Skin epidermis (tissue), 12 donors: ENCODE data around the gene ATF6.

ENCODE experiments used
- H3K27ac ChIP-seq, 21 experiments: fragments of 200-600 bp; sonication (generic) in 11 of 21; one replicate each; pipeline ENCODE4 v1.5.0; 2020; ENCODE audit warnings: mild to moderate bottlenecking in 3 of 21, inconsistent platforms in 2 of 21, moderate library complexity in 2 of 21
- H3K4me3 ChIP-seq, 7 experiments: fragments of 200-600 bp; sonication (generic) in 2 of 7; one replicate each; pipeline ENCODE4 v1.5.0; 2020; ENCODE audit warnings: inconsistent platforms in 2 of 7, mild to moderate bottlenecking in 2 of 7, moderate library complexity in 1 of 7

Gene ATF6

GRCh38 chr1:161981735-161982506, 215.8 kb downstream of the ATF6 start:
- Histone ChIP-seq H3K4me3 (no peak overlapping the region), H3K27ac (peak overlapping the region in 1 of 21 experiments; percentile 51)

DNA sequence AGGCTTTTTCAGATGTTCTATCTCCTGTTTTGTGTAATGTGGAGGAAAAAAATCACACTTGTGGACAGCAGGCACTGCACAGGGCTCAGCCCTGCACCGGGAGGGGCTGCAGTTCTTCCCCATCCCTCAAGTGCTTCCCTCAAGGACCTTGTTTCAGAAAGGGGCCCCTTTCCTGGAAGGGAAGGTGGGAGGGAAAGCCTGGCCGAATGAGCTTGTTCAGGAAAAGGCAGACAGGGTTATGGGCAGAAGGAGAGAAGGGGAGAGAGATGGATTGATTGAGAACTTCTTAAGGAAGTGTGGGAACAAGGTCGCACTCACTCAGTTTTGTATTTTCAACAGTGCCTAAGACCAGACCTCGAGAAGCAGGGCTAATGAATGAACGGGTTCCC, 216.4 kb downstream of the ATF6 start:
- no peak overlapping the region for H3K27ac ChIP-seq
- H3K4me3 ChIP-seq: no peak overlapping the region

DNA sequence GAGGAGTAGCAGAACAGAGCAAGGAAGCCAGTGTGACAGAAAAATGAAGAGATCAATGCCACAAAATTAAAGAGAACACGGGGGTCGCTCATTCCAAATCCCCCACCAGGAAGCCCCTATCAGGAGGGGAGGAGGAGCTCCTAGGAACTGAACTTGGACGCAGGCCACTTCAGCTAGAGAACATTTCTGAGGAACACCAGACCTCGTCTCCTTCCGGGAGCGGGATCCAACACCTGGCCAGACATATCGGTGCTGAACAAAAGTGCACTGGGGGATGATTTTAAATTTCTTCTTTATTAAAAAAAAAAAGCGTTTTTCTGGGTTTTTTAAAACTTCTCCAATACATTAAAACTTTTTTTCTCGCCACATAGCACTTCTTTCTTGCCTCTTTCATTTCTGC, 216.8 kb downstream of the ATF6 start:
- H3K4me3 ChIP-seq: no peak overlapping the region

DNA sequence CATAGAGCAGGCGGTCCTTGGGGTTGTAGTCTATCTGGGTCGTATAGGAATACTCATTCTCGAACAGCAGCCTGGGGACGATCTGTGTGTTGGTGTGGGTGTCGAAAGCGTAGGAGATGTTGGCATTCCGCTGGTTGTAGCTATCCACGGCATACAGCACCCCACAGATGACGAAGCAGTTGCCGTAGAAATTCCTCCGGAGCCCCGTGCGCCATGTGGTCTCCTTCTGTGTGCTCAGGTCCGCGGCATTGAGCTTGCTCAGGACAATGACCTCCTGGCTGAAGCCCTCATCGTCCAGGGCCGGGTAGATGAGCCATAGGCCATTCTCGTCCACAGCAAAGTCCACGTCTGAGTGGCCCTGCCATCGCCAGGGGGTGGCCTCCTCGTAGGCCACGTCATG, 217.6 kb downstream of the ATF6 start:
- Histone ChIP-seq H3K4me3 (no peak overlapping the region), H3K27ac (no peak overlapping the region)

More for the DNA sequence above, 216.8 kb downstream of the ATF6 start:
- no peak overlapping the region for H3K27ac ChIP-seq

- Histone ChIP-seq H3K27ac (no peak overlapping the region), H3K4me3 (no peak overlapping the region)
These were observed 219.2 kb downstream of the ATF6 start for GRCh38 chr1:161985301-161985822.

DNA sequence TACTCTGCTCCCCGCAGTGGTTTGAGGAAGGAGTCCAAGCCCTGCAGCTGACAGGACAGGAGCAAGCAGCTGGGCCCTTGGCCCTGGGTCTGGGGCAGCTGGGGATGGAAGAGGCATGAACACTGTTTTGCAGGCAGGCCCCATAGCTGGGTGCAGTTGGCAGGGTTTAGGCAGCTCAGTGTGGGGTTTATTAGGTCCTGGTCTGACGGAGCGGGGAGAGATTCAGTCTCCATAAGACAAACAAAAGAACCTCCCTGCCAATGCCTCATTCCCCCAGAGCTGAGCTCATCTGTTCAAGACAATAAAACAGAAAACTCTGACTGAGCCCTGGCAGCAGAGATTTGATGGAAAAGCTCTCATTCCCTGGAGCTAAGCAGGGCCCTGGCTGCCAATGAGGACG, 220.2 kb downstream of the ATF6 start:
- H3K27ac ChIP-seq: peak overlapping the region in 2 of 21 experiments; percentile 14 to 53
- no peak overlapping the region for H3K4me3 ChIP-seq

DNA sequence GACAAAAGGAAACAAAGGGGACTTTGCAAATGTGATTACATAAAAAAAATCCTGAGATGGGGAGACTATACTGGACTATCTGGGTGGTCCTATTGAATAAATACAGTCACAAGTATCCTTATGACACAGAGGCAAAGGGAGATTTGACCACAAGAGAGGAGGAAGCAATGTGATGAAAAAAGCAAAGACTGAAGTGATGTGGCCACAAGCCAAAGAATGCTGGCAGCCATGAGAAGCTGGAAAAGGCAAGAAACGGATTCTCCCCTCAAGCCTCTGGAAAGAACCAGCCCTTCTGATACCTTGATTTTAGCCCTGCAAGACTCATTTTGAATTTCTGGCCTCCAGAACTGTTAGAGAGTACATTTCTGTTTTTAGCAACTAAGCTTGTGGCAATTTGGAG, 221.2 kb downstream of the ATF6 start:
- peak overlapping the region in 1 of 21 experiments; percentile 16 for H3K27ac ChIP-seq

GRCh38 chr1:161987872-161988271, 221.8 kb downstream of the ATF6 start:
- H3K4me3 ChIP-seq: no peak overlapping the region
- peak overlapping the region in 2 of 21 experiments; percentile 16 to 29 for H3K27ac ChIP-seq

More for the DNA sequence above, 221.2 kb downstream of the ATF6 start:
- H3K4me3 ChIP-seq: no peak overlapping the region

DNA sequence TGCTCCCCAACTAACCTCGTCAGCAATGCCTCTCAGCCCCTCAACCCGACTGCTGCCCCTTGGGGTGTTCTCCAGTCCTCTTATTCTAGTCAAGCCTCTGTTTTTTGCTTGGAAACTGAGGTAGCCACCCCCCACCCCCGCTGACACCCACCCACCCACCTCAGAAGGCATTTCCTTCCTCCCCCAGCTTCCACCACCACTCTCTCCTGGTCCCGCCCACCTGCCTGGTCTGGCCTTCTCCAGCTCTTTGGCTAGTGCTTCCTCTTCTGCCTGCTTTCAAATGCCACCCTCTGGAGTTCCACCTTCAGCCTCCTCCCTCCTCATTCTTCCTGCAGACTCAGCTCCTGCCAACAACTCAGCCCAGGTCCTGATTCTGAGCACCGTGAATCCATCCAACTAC, 222.3 kb downstream of the ATF6 start:
- Histone ChIP-seq H3K27ac (peak overlapping the region in 1 of 21 experiments; percentile 16), H3K4me3 (no peak overlapping the region)

DNA sequence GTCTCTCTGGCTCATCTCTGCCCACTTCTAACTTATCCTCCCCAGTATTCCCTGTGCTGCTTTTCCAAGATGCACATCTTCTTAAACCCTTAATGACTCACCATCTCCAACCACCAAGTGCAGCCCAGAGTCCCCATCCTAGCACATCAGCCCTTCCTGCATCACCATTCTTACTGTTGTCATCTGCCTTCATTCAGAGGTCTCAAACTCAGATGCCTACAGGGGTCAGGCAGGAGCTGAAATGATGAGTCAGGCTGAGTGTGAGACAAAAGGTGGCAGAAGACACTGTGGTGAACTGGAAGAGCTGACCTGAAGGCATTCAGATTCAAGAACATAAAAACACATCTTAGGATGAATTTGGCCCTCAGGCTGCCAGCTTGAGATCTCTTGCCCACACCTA, 223.0 kb downstream of the ATF6 start:
- H3K4me3 ChIP-seq: no peak overlapping the region
- peak overlapping the region in 3 of 21 experiments; percentile 1 to 43 (median 19) for H3K27ac ChIP-seq

DNA sequence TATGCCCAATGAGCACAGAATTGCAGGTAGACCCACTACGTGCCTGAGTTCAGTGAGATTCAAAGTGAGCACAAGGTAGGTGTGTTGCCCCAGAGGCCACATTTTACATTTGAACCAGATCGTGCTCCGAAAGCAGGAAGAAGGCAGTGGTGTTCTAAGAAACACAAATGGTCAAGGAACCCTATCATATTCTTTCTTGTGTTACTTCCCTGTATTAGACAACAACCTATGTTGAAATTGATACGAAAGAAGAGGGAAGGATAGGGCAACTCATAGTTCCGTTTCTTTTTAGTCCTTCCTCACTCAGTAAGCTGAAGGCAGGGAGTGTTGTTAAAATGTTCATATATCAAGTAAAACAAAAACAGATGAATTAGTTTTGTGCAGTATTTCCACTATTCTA, 223.7 kb downstream of the ATF6 start:
- Histone ChIP-seq H3K4me3 (no peak overlapping the region), H3K27ac (peak overlapping the region in 3 of 21 experiments; percentile 1 to 43 (median 19))

GRCh38 chr1:161993576-161993975, 227.5 kb downstream of the ATF6 start:
- Histone ChIP-seq H3K4me3 (no peak overlapping the region), H3K27ac (peak overlapping the region in 9 of 21 experiments; percentile 5 to 72 (median 30))

DNA sequence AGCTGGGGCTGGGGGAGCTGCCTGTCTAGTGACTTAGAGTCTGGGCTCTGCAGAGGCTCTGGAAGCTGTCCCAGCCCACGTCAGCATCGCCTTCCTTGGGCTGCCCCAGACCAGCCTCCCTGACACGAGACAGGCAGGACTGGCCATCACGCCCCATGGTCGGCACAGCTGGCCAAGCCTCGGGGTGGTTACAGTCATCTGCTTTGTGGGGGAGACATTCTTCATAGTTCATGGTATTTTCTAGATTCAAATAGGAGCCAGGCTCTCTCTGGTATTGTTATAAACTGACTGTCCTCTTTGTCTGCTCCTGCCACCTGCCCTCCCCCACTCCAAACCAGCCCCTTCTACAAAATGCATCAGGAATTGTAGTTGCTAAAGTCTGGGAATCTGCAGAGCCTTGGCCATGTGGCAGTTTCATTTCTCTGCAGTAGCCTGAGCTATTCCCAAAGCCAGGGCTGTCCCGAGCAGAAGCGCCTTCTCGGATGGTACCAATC, 228.1 kb downstream of the ATF6 start:
- Histone ChIP-seq H3K27ac (peak overlapping the region in 11 of 21 experiments; percentile 5 to 72 (median 51)), H3K4me3 (no peak overlapping the region)

GRCh38 chr1:161997152-161997551, 231.0 kb downstream of the ATF6 start:
- Histone ChIP-seq H3K27ac (no peak overlapping the region), H3K4me3 (no peak overlapping the region)

- Histone ChIP-seq H3K27ac (peak overlapping the region in 2 of 21 experiments; percentile 21 to 42), H3K4me3 (no peak overlapping the region)
These were observed 232.7 kb downstream of the ATF6 start for GRCh38 chr1:161998811-161999210.

DNA sequence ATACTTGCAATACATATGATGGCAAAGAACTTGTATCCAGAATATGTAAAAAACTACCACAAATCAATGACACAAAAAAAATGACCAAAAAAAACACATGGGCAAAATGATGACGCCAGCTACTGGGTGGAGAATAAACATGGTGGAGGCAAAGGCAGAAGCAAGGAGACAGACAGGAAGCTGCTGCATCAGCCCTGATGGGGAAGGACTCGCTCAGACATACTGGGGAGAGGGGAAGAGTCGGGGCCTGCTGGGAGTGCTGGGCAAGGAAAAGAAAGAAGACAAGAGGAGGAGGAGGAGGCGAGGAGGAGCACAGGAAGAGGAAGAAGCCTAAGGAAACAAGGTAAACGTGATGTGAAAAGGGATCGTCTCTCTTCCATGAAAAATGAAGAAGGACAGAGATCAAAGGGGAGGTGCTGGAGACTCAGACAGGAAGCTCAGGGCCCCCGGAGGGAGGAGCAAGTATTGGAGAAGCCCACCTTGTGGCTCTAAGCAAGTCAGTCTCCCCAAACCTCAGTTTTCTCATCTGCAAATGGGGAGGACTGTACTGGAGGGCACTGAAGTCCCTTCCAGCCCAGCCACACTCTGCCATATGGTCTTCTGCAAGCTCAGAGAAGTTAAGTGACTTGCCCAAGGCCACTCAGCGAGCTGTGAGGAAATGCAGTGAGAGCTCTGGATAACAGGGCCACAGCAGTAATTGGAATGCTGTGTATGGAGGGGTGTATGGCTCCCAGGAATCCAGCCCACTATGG, 233.4 kb downstream of the ATF6 start:
- Histone ChIP-seq H3K4me3 (no peak overlapping the region), H3K27ac (peak overlapping the region in 1 of 21 experiments; percentile 33)

DNA sequence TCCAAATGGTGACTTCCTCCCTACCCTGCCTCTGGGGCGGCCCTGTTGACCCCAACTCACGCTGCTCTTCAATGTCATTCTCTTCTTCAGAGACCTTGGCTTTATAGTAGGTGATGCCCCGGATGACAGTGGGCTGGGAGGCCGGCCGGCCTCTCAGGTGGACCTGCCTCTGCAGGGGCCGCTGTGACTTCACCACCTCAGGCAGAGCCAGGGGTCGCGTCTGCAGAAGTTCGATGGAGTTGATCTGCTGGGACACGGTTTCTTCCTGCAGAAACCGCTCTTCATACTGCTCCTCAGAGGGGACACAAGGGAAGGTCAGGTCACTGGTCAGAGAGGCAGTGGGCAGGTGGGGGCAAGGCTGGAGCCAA, 233.9 kb downstream of the ATF6 start:
- H3K4me3 ChIP-seq: no peak overlapping the region
- H3K27ac ChIP-seq: no peak overlapping the region

- Histone ChIP-seq H3K27ac (peak overlapping the region in 20 of 21 experiments; percentile 20 to 89 (median 72)), H3K4me3 (no peak overlapping the region)
These were observed 237.1 kb downstream of the ATF6 start for GRCh38 chr1:162003061-162003829.

- Histone ChIP-seq H3K4me3 (no peak overlapping the region), H3K27ac (peak overlapping the region in 20 of 21 experiments; percentile 20 to 89 (median 72))
These were observed 237.7 kb downstream of the ATF6 start for GRCh38 chr1:162003830-162004215.
